Progenitor cell of endocrine pancreas (in vitro differentiated cells): ENCODE data around the gene FZR1. TPM values are rescaled to one million over a fixed set of nuclear protein-coding genes. Genes with fewer than 3 reads are reported as not detected.

ENCODE experiments used
- DNase-seq: peaks from one replicate; pipeline ENCODE4 v3.0.0; 2021; ENCODE audit warnings: low spot score; ENCODE audit not compliant: unreplicated experiment
- H3K27ac Mint-ChIP-seq: 2 replicates; pipeline ENCODE4 v1.8.0; 2021; ENCODE audit warnings: mild to moderate bottlenecking, moderate library complexity, mixed read lengths
- H3K27me3 Mint-ChIP-seq: 2 replicates; pipeline ENCODE4 v1.8.0; 2021; ENCODE audit warnings: mixed read lengths
- H3K36me3 Mint-ChIP-seq: 2 replicates; pipeline ENCODE4 v1.8.0; 2022; ENCODE audit warnings: mixed read lengths; ENCODE audit not compliant: insufficient read depth
- H3K4me1 Mint-ChIP-seq: 2 replicates; pipeline ENCODE4 v1.8.0; 2021; ENCODE audit warnings: low read depth, mixed read lengths
- H3K4me3 Mint-ChIP-seq: 2 replicates; pipeline ENCODE4 v1.8.0; 2021; ENCODE audit warnings: low read depth, mild to moderate bottlenecking, moderate library complexity, mixed read lengths
- H3K9me3 Mint-ChIP-seq: 2 replicates; pipeline ENCODE4 v1.8.0; 2021; ENCODE audit warnings: low read depth, mixed read lengths
- total RNA-seq: library from RNA; stranded (reverse); gene quantifications from 2 replicates; pipeline ENCODE4 v1.2.1, GENCODE V29; 2021
- TF ChIP-seq, protein P1 (sequence below): fragments of 200-600 bp; sonication (generic); IDR thresholded peaks from one replicate; pipeline ENCODE4 v1.5.0; 2021; ENCODE audit warnings: antibody characterized with exemption, mild to moderate bottlenecking; ENCODE audit not compliant: unreplicated experiment

FZR1 gene
- total RNA-seq, 1 donor from 2014 or later: 70.5 TPM

DNA sequence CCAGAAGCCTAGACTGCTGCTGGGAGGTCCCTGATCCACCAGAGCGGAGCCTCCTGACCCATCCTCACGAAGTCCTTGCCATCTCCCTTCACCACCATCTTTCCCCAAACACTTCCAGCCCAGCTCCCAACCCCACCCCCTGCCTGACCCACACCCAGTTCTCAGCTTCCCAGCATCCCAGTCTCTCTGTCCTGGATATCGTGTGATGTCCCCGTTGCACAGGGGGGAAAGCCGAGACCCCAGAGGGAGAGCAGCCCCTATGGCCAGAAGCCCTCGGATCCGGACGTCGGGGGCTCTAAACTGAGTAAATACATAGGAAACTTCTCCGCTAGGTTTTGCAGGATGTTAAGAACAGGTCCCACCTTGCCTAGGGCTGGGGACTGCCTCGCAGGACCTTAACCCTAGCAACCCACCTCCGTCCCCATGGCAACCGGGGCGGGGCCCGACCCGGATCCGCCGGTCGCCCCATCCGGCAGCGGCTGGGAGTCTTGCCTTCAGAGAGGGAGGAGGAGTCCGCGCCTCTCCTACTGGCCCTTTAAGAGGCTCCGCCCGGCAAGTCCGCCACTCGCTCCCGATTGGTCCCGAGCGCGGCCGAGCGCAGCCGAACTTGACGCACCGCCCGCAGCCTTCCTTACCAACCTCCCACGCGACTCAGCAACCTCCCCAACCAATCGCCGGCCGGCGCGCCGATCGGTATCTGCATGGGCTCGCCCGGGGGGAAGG, 66.2 kb downstream of the FZR1 start:
- no peak overlapping the region for H3K27ac Mint-ChIP-seq
- TF ChIP-seq, protein P1, sequence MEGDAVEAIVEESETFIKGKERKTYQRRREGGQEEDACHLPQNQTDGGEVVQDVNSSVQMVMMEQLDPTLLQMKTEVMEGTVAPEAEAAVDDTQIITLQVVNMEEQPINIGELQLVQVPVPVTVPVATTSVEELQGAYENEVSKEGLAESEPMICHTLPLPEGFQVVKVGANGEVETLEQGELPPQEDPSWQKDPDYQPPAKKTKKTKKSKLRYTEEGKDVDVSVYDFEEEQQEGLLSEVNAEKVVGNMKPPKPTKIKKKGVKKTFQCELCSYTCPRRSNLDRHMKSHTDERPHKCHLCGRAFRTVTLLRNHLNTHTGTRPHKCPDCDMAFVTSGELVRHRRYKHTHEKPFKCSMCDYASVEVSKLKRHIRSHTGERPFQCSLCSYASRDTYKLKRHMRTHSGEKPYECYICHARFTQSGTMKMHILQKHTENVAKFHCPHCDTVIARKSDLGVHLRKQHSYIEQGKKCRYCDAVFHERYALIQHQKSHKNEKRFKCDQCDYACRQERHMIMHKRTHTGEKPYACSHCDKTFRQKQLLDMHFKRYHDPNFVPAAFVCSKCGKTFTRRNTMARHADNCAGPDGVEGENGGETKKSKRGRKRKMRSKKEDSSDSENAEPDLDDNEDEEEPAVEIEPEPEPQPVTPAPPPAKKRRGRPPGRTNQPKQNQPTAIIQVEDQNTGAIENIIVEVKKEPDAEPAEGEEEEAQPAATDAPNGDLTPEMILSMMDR: no peak
- DNase-seq: peak; percentile 99

DNA sequence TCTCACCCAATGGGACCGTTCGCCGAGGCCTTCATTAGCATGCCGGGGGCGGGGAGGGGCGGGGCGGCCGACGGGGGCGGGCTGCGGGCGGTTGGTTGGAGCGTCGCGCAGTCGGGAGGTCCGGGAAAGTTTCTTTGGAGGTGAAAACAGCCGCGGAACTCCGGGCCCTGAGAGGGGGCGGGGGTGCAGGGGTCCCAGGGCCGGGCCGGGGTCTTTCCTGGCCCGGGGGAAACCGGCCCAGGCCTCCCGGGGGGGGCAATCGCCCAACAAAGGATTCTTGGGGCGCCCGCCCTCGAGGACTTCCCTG, 66.7 kb downstream of the FZR1 start, which contains the start of gene HMG20B:
Gene HMG20B, plus strand, starts transcription at position 90 of the 307 bp plus-strand sequence. CDS start 366 bp downstream, outside the sequence.
- no peaks in the 10 kb centered on the region for H3K9me3 Mint-ChIP-seq
- peaks cover 17% of the 10 kb centered on the region for H3K27me3 Mint-ChIP-seq
- TF ChIP-seq, protein P1: no peak
- no peak for DNase-seq
- peaks cover 14% of the 10 kb centered on the region for H3K4me1 Mint-ChIP-seq
- H3K27ac Mint-ChIP-seq: no peak within 1 kb of the TSS
- H3K4me3 Mint-ChIP-seq: peak within 1 kb of the TSS; percentile 70
- peaks cover 11% of the 10 kb centered on the region for H3K36me3 Mint-ChIP-seq

More for the DNA sequence above, 66.2 kb downstream of the FZR1 start:
- peaks cover 17% of the 10 kb centered on the region for H3K27me3 Mint-ChIP-seq
- H3K4me1 Mint-ChIP-seq: peaks cover 14% of the 10 kb centered on the region
- no peaks in the 10 kb centered on the region for H3K9me3 Mint-ChIP-seq
- peaks cover 11% of the 10 kb centered on the region for H3K36me3 Mint-ChIP-seq
- peak overlapping the region; percentile 70 for H3K4me3 Mint-ChIP-seq

DNA sequence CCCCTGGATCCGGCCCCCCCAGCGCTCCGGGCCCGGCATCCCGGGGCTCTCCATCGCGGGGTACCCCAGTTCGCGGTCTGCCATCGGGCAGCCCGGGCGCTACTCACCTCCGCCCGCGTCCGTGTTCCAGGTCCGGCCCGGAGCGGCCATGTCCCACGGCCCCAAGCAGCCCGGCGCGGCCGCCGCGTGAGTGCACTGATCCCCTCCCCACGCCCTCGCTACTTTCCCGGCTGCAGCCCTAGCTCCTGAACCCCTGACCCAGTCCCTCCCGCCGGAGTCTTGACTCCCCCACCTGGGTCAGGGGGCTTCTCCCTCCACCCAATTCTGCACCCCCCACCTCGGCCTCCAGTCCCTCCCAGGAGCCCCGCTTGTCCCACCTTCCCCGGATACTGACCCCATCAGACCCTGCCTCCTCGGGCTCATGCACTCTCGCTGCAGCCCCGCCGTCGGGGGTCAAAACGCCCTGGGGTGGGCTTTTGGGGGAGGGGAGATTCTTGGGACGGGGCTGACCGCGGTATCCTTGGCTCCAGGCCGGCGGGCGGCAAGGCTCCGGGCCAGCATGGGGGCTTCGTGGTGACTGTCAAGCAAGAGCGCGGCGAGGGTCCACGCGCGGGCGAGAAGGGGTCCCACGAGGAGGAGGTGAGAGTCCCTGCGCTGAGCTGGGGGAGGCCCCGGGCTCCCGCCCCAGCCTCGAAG, 67.2 kb downstream of the FZR1 start:
- DNase-seq: no peak
- H3K27ac Mint-ChIP-seq: no peak overlapping the region
- H3K4me3 Mint-ChIP-seq: peak overlapping the region; percentile 69
- H3K36me3 Mint-ChIP-seq: peaks cover 11% of the 10 kb centered on the region
- no peaks in the 10 kb centered on the region for H3K9me3 Mint-ChIP-seq
- peaks cover 17% of the 10 kb centered on the region for H3K27me3 Mint-ChIP-seq
- H3K4me1 Mint-ChIP-seq: peaks cover 14% of the 10 kb centered on the region
- TF ChIP-seq, protein P1: no peak

DNA sequence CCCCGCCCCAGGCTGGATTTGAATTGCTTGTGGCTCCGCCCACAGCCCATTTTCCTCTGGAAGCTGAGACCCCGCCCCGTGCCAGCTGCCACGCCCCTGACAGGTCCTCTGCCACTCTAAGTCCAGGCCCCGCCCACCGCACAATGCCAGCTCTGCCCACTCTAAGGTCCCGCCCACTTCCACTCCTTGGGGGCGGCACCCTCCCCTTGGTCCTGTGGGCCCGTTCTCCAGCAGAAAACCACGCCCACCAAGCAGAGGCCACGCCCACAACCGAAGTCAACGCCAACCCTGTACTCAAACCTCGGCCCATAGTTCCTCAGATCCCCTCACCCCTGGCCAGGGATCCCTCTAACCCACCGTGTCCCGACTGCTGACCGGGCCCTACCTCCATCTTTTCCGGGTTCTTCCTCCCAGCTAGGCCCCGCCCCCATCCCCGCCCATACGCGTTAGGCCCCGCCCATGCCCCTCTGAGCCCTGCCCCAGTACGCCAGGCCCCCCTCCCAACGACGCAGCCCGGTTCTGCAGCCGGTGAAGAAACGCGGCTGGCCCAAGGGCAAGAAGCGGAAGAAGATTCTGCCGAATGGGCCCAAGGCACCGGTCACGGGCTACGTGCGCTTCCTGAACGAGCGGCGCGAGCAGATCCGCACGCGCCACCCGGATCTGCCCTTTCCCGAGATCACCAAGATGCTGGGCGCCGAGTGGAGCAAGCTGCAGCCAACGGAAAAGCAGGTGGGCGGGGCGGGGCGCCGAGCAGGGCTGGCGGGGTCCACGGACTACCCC, 67.9 kb downstream of the FZR1 start:
- Mint-ChIP-seq H3K4me1 (peaks cover 14% of the 10 kb centered on the region), H3K9me3 (no peaks in the 10 kb centered on the region), H3K36me3 (peaks cover 11% of the 10 kb centered on the region), H3K27ac (no peak overlapping the region), H3K4me3 (peak overlapping the region; percentile 69), H3K27me3 (peaks cover 22% of the 10 kb centered on the region)
- TF ChIP-seq, protein P1: no peak
- peak; percentile 54 for DNase-seq

DNA sequence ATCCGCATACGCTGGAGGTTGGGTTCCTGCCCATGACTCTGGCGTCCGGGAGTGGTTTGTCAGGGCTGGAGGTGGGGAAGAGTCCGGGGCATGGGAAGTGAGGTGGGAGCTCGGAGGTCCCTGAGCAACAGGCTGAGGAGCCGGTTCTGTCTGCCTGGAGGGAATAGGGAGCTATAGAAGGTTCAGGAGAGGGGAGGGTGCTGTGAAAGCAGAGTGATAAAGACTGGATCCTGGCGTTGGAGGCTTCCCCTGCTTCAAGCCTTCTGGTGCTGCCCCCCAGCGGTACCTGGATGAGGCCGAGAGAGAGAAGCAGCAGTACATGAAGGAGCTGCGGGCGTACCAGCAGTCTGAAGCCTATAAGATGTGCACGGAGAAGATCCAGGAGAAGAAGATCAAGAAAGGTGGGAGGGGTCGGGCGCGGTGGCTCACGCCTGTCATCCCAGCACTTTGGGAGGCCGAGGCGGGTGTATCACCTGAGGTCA, 69.2 kb downstream of the FZR1 start:
- Mint-ChIP-seq H3K9me3 (no peaks in the 10 kb centered on the region), H3K27ac (peak overlapping the region; percentile 9), H3K4me1 (peaks cover 14% of the 10 kb centered on the region), H3K36me3 (peaks cover 11% of the 10 kb centered on the region), H3K4me3 (peak overlapping the region; percentile 59), H3K27me3 (peaks cover 35% of the 10 kb centered on the region)
- no peak for DNase-seq
- TF ChIP-seq, protein P1: peak; percentile 48
